Stimulated activated CD4-positive, alpha-beta T cell treated with anti-CD3 and anti-CD28 coated beads, Interleukin-1b, Interleukin-23, amount 100 ng/mL, for 4 hours (primary cell): ENCODE results near the gene DISP1.
"Not testable (repeated sequence)": the region's sequence is repeated elsewhere in the genome, so short reads cannot be mapped to it uniquely, and the experiment has no call there.

ENCODE experiments used
- DNase-seq, 2 donors: peaks; one replicate each; pipeline ENCODE4 v3.0.0-alpha.2; 2020; ENCODE audit warnings: low read depth in 2 of 2

DISP1 gene

GRCh38 chr1:222798116-222798515, 16.7 kb upstream of the DISP1 start:
- no peak for DNase-seq

GRCh38 chr1:222798975-222799374, 15.9 kb upstream of the DISP1 start:
- DNase-seq = no peak

DNA sequence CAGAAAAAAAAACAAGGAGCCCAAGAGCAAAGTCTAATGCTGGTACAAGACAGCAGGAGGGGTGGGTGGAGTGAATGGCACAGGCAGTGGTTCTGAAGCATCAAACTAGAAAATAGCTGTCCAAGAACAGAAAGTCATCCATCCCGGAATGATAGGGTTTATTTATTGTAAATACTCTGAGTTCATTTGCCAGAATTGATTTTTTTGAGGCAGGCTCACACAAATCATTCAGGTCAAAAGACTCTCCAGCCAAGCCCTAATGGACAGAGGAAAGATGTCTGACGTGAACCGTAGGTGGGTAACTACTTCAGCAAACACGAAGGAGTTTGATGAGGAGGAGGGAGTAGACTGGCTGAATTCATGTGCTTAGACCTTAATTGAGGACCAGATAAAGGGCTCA, 13.8 kb upstream of the DISP1 start:
- DNase-seq = no peak

GRCh38 chr1:222811671-222812070, 3.2 kb upstream of the DISP1 start:
- DNase-seq = no peak

DNA sequence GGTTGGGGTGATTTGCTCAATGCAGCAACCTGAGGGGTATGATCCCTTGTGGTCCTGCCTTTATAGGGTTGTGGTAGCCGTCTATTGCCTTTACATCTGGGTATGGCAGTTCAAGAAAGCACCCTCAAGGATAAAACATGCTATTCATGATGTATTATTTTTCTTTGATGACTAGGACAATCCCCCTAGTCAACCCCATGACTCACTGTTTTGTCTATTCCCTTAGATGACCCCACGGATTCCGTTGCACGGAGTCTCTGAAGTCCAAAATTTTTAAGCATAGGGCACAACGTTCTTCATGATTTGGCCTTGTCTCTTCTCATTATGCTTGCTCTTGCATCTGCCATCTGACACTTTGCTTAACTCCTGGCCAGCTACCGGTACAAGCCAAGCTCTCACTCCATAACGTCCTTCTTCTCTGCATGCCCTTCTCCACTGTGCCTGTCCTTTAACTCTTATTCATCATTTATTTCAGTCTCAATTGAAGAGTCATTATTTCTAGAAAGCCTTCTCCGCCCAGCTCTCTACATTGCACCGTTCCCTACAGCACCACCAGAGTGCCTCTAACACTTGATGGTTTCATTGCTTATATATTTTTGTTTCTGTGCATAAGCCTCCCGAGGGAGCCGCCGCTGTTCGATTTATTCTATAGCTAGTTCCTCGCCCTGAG, 838 bp upstream of the DISP1 start:
- no peak for DNase-seq

- no peak for DNase-seq
These were observed 564 bp downstream of the DISP1 start for GRCh38 chr1:222815440-222815765.

DNA sequence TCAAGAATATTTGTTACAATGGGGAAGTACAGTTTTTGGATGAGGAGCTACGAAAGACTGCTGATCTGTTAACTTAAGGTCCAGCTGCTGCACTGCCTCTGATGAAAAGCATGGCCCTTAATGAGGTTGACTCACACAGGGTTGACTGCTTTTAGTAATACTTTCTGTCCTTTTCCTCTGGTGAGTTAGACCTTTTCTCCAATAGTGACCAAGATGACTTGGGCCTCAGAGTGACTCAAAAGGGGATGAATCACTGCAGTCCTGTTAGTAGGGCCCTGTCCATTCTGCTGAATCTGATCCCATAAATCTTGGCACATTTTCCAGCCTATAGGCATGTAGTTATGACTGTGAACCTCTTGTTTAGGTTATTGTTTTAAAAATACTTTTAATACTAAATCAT, 2.7 kb downstream of the DISP1 start:
- no peak for DNase-seq

- no peak for DNase-seq
These were observed 3.3 kb downstream of the DISP1 start for GRCh38 chr1:222818171-222818570.

- DNase-seq = no peak
These were observed 5.4 kb downstream of the DISP1 start for GRCh38 chr1:222820171-222820712.

DNA sequence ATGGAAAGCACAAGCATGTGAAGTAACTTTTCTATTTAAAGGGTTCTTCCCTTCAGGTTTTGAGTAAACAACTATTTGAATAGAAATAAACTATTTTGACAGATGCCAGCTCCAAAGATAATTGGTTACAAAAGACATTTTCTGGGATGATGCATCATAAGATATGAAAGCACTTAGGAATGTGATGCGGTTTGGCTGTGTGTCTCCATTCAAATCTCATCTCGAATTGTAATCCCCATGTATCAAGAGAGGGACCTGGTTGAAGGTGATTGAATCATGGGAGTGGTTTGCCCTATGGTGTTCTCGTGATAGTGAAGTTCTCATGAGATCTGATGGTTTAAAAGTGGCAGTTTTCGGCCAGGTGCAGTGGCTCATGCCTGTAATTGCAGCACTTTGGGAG, 6.4 kb downstream of the DISP1 start:
- DNase-seq = no peak

DNA sequence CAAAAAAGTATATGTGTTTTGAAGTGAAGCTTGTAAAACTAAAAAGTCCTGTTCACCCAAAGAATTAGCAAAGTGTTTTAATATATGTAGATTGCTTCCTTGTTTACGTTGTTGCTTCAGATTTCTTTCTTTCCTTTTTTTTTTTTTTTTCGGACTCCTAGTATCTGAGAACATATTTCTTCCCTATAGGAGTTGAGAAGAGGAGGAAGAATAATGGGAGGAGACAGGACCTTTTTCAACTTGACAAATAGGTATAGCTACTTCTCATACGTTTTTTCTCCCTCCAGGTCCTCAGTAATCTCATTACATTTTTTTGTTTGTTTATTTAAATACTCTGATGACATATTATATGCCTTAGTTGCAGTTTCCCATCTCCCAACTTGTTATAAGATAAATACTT, 8.9 kb downstream of the DISP1 start:
- DNase-seq = no peak

- no peak for DNase-seq
These were observed 9.8 kb downstream of the DISP1 start for GRCh38 chr1:222824641-222825040.

- no peak for DNase-seq
These were observed 14.1 kb downstream of the DISP1 start for GRCh38 chr1:222828939-222829338.

DNA sequence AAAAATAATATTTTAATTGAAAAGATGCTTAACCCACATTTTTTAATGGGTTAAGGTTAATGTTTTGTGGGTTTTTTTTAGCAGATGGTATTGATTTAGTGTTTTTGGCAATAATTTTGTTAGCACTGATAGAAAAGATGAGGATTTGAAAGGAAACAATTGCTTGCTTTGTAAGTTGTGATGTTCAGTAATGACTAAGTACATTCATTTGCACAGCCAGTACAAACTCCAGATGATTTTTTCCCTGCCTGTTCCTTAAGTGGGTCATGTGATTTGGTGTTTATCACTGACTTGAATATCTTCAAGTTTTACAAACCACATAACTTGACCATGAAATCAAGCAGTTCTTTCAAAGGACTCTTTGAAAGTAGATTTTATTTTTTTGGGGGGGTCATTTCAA, 15.0 kb downstream of the DISP1 start:
- DNase-seq = no peak

GRCh38 chr1:222833356-222833876, 18.6 kb downstream of the DISP1 start:
- DNase-seq = no peak

DNA sequence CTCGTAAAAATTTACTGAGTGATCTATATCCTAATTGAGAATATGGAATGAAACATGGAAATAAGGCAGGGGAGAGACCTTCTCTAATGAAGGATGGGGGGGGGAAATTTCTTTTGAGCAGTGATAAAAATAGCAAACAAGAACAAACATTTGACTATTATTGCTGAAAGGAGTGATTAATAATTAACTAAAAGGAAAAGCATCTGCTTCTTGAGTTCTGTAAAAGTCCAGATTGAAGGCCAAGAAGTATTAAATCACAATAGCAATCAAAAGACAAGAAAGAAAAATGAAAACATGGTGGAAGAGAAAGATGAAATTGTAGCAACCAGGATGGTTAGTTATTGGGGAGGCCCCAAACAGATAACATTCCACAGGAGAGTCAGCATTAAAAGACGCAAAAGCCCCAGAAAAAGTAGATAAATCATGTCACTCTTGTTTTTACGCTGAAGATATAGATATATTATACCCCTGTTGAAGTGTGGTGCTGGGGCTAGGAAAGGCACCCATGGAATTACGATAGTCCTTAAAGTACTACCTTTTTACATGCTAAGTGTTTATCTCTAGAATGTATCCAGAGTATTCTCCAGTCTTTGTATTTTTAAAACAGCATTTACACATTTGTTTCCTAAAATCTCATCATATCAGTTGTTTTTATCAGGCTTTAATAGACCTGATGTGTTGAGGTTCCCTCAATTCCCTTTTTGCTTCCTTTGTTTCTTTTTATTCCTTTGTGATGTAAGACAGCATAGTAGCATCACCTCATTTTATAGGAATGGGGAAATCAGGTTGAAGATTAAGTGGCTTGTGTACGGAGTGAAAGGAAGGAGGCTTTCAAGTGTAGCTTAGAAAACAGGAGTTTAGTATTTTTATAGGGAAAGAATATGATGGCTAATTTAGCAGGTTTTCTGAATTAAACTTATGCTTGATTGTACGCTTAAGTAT, 28.9 kb downstream of the DISP1 start:
- DNase-seq = no peak

- no peak for DNase-seq
These were observed 29.6 kb downstream of the DISP1 start for GRCh38 chr1:222844411-222844779.

DNA sequence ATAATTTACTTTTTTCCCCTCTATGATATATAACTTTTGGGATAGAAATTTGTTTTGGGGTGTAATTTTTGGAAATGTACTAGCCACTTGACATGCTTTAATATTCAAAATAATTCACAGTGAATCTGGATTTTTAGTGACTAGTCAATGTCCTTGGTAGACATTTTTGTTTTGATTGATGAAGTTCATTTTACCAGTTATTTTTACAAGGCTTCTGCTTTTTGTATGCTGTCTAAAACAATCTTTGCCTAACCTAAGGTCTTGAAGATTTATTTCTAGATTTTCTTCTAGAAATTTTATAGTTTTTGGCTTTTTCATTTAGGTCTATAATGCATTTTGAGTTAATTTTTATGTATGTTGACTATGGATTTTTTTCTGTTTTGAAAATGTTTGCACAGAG, 30.9 kb downstream of the DISP1 start:
- no peak for DNase-seq

- not testable (repeated sequence) for DNase-seq
These were observed 35.7 kb downstream of the DISP1 start for GRCh38 chr1:222850550-222850949.

GRCh38 chr1:222852326-222852725, 37.5 kb downstream of the DISP1 start:
- no peak for DNase-seq

- no peak for DNase-seq
These were observed 46.2 kb downstream of the DISP1 start for GRCh38 chr1:222861062-222861461.
